ENCODE results near the gene UBASH3B.

The UBASH3B gene

GRCh38 chr11:122777343-122777742, 121.8 kb downstream of the UBASH3B start:
- no peaks in the 10 kb centered on the region for H3K9me3 Mint-ChIP-seq
- H3K4me3 Mint-ChIP-seq, result no peak overlapping the region
- ATAC-seq, result no peak
- peaks cover 4% of the 10 kb centered on the region for H3K36me3 Mint-ChIP-seq
- H3K27me3 Mint-ChIP-seq, result peaks cover 13% of the 10 kb centered on the region
- no peak overlapping the region for H3K27ac Mint-ChIP-seq
- H3K4me1 Mint-ChIP-seq, result peaks cover 7% of the 10 kb centered on the region

GRCh38 chr11:122778148-122778547, 122.6 kb downstream of the UBASH3B start:
- Mint-ChIP-seq H3K27me3 (peaks cover 11% of the 10 kb centered on the region), H3K36me3 (peaks cover 6% of the 10 kb centered on the region), H3K27ac (no peak overlapping the region), H3K4me3 (no peak overlapping the region), H3K4me1 (peaks cover 7% of the 10 kb centered on the region), H3K9me3 (no peaks in the 10 kb centered on the region)
- ATAC-seq, result no peak

GRCh38 chr11:122779047-122779629, 123.6 kb downstream of the UBASH3B start:
- Mint-ChIP-seq H3K9me3 (no peaks in the 10 kb centered on the region), H3K27me3 (peaks cover 1% of the 10 kb centered on the region), H3K4me3 (no peak overlapping the region), H3K36me3 (peaks cover 12% of the 10 kb centered on the region), H3K4me1 (peaks cover 7% of the 10 kb centered on the region), H3K27ac (no peak overlapping the region)
- no peak for ATAC-seq

- H3K4me1 Mint-ChIP-seq, result peaks cover 6% of the 10 kb centered on the region
- no peak overlapping the region for H3K4me3 Mint-ChIP-seq
- no peaks in the 10 kb centered on the region for H3K27me3 Mint-ChIP-seq
- H3K36me3 Mint-ChIP-seq, result peaks cover 12% of the 10 kb centered on the region
- ATAC-seq, result no peak
- H3K27ac Mint-ChIP-seq, result no peak overlapping the region
- no peaks in the 10 kb centered on the region for H3K9me3 Mint-ChIP-seq
These were observed 124.9 kb downstream of the UBASH3B start for GRCh38 chr11:122780296-122780949.

- no peak overlapping the region for H3K27ac Mint-ChIP-seq
- H3K27me3 Mint-ChIP-seq, result no peaks in the 10 kb centered on the region
- peak; percentile 74 for ATAC-seq
- H3K4me3 Mint-ChIP-seq, result no peak overlapping the region
- H3K36me3 Mint-ChIP-seq, result peaks cover 12% of the 10 kb centered on the region
- no peaks in the 10 kb centered on the region for H3K9me3 Mint-ChIP-seq
- H3K4me1 Mint-ChIP-seq, result no peaks in the 10 kb centered on the region
These were observed 126.1 kb downstream of the UBASH3B start for GRCh38 chr11:122781378-122782195.

- Mint-ChIP-seq H3K27me3 (no peaks in the 10 kb centered on the region), H3K4me3 (no peak overlapping the region), H3K36me3 (peaks cover 12% of the 10 kb centered on the region), H3K9me3 (no peaks in the 10 kb centered on the region), H3K27ac (no peak overlapping the region), H3K4me1 (no peaks in the 10 kb centered on the region)
- ATAC-seq, result no peak
These were observed 126.7 kb downstream of the UBASH3B start for GRCh38 chr11:122782222-122782621.

GRCh38 chr11:122784325-122784955, 128.9 kb downstream of the UBASH3B start:
- H3K27ac Mint-ChIP-seq, result no peak overlapping the region
- no peaks in the 10 kb centered on the region for H3K4me1 Mint-ChIP-seq
- H3K9me3 Mint-ChIP-seq, result no peaks in the 10 kb centered on the region
- H3K4me3 Mint-ChIP-seq, result no peak overlapping the region
- ATAC-seq, result no peak
- peaks cover 8% of the 10 kb centered on the region for H3K36me3 Mint-ChIP-seq
- H3K27me3 Mint-ChIP-seq, result no peaks in the 10 kb centered on the region

GRCh38 chr11:122785031-122785541, 129.6 kb downstream of the UBASH3B start:
- Mint-ChIP-seq H3K4me1 (no peaks in the 10 kb centered on the region), H3K9me3 (no peaks in the 10 kb centered on the region), H3K36me3 (peaks cover 13% of the 10 kb centered on the region), H3K27me3 (no peaks in the 10 kb centered on the region), H3K4me3 (no peak overlapping the region), H3K27ac (no peak overlapping the region)
- ATAC-seq, result no peak

GRCh38 chr11:122786896-122787295, 131.4 kb downstream of the UBASH3B start:
- no peak overlapping the region for H3K27ac Mint-ChIP-seq
- no peaks in the 10 kb centered on the region for H3K4me1 Mint-ChIP-seq
- no peak for ATAC-seq
- no peaks in the 10 kb centered on the region for H3K9me3 Mint-ChIP-seq
- no peaks in the 10 kb centered on the region for H3K27me3 Mint-ChIP-seq
- no peak overlapping the region for H3K4me3 Mint-ChIP-seq
- H3K36me3 Mint-ChIP-seq, result peaks cover 20% of the 10 kb centered on the region

GRCh38 chr11:122788781-122789535, 133.4 kb downstream of the UBASH3B start:
- Mint-ChIP-seq H3K4me1 (no peaks in the 10 kb centered on the region), H3K36me3 (peaks cover 14% of the 10 kb centered on the region), H3K9me3 (no peaks in the 10 kb centered on the region), H3K4me3 (no peak overlapping the region), H3K27ac (no peak overlapping the region), H3K27me3 (no peaks in the 10 kb centered on the region)
- ATAC-seq, result no peak

GRCh38 chr11:122789907-122790306, 134.4 kb downstream of the UBASH3B start:
- no peak overlapping the region for H3K27ac Mint-ChIP-seq
- no peaks in the 10 kb centered on the region for H3K9me3 Mint-ChIP-seq
- no peaks in the 10 kb centered on the region for H3K4me1 Mint-ChIP-seq
- ATAC-seq, result no peak
- no peaks in the 10 kb centered on the region for H3K27me3 Mint-ChIP-seq
- no peak overlapping the region for H3K4me3 Mint-ChIP-seq
- peaks cover 14% of the 10 kb centered on the region for H3K36me3 Mint-ChIP-seq

GRCh38 chr11:122791411-122791810, 135.9 kb downstream of the UBASH3B start:
- H3K4me1 Mint-ChIP-seq, result peaks cover 6% of the 10 kb centered on the region
- H3K27ac Mint-ChIP-seq, result no peak overlapping the region
- no peak overlapping the region for H3K4me3 Mint-ChIP-seq
- H3K27me3 Mint-ChIP-seq, result no peaks in the 10 kb centered on the region
- ATAC-seq, result no peak
- H3K36me3 Mint-ChIP-seq, result peaks cover 14% of the 10 kb centered on the region
- H3K9me3 Mint-ChIP-seq, result no peaks in the 10 kb centered on the region

GRCh38 chr11:122791836-122792235, 136.3 kb downstream of the UBASH3B start:
- H3K27ac Mint-ChIP-seq, result no peak overlapping the region

GRCh38 chr11:122793515-122793914, 138.0 kb downstream of the UBASH3B start:
- H3K9me3 Mint-ChIP-seq, result no peaks in the 10 kb centered on the region
- H3K27me3 Mint-ChIP-seq, result no peaks in the 10 kb centered on the region
- peaks cover 6% of the 10 kb centered on the region for H3K4me1 Mint-ChIP-seq
- ATAC-seq, result no peak
- peaks cover 20% of the 10 kb centered on the region for H3K36me3 Mint-ChIP-seq
- H3K4me3 Mint-ChIP-seq, result no peak overlapping the region
- no peak overlapping the region for H3K27ac Mint-ChIP-seq

More at GRCh38 chr11:122791836-122792235, 136.3 kb downstream of the UBASH3B start:
- no peak for ATAC-seq
- no peak overlapping the region for H3K4me3 Mint-ChIP-seq
- H3K4me1 Mint-ChIP-seq, result peaks cover 6% of the 10 kb centered on the region
- no peaks in the 10 kb centered on the region for H3K27me3 Mint-ChIP-seq
- peaks cover 14% of the 10 kb centered on the region for H3K36me3 Mint-ChIP-seq
- H3K9me3 Mint-ChIP-seq, result no peaks in the 10 kb centered on the region
